Loucy (cell line): ENCODE measurements around the gene SLC6A5.

Source experiments
- H2AFZ ChIP-seq: fragments of 200-600 bp; sonication (generic); 2 replicates; pipeline ENCODE4 v1.6.0; 2016; ENCODE audit warnings: antibody characterized with exemption, mild to moderate bottlenecking, low read length, moderate library complexity
- H3F3A ChIP-seq: fragments of 200-600 bp; 2 replicates; pipeline ENCODE4 v1.6.0; 2016; ENCODE audit warnings: antibody characterized with exemption, low read depth, mild to moderate bottlenecking
- H3K27me3 ChIP-seq: fragments of 200-600 bp; sonication (generic); 2 replicates; pipeline ENCODE4 v1.6.1; 2014; ENCODE audit warnings: low read length, mild to moderate bottlenecking; ENCODE audit not compliant: insufficient read depth, poor library complexity, severe bottlenecking
- H3K36me3 ChIP-seq: fragments of 200-600 bp; sonication (generic); 2 replicates; pipeline ENCODE4 v1.6.1; 2016; ENCODE audit warnings: low read length; ENCODE audit not compliant: insufficient read depth
- H3K4me1 ChIP-seq: fragments of 200-600 bp; sonication (generic); 2 replicates; pipeline ENCODE4 v1.5.1; 2014; ENCODE audit warnings: low read length, mild to moderate bottlenecking; ENCODE audit not compliant: insufficient read depth, poor library complexity, severe bottlenecking
- H3K4me2 ChIP-seq: fragments of 200-600 bp; sonication (generic); 2 replicates; pipeline ENCODE4 v1.6.0; 2014; ENCODE audit warnings: antibody characterized with exemption, low read length, low read depth, mild to moderate bottlenecking; ENCODE audit not compliant: poor library complexity, severe bottlenecking
- H3K4me3 ChIP-seq: fragments of 200-600 bp; sonication (generic); 2 replicates; pipeline ENCODE4 v1.5.1; 2014; ENCODE audit warnings: low read length, mild to moderate bottlenecking, mixed read lengths; ENCODE audit not compliant: poor library complexity, severe bottlenecking
- H3K79me2 ChIP-seq: fragments of 200-600 bp; sonication (generic); 2 replicates; pipeline ENCODE4 v1.6.1; 2014; ENCODE audit warnings: low read length; ENCODE audit not compliant: insufficient read depth
- H3K9ac ChIP-seq: fragments of 200-600 bp; sonication (generic); 2 replicates; pipeline ENCODE4 v1.6.0; 2014; ENCODE audit warnings: mild to moderate bottlenecking, low read depth, low read length, moderate library complexity; ENCODE audit not compliant: poor library complexity, severe bottlenecking
- H3K9me2 ChIP-seq: fragments of 200-600 bp; sonication (generic); replicated peaks from 2 replicates; pipeline ENCODE4 v1.6.1; 2016; ENCODE audit warnings: low read depth, low read length, mixed read lengths
- H3K9me3 ChIP-seq: fragments of 200-600 bp; sonication (generic); 2 replicates; pipeline ENCODE4 v1.6.1; 2014; ENCODE audit warnings: mild to moderate bottlenecking, antibody characterized with exemption, low read length, low read depth; ENCODE audit not compliant: insufficient read depth
- H4K20me1 ChIP-seq: fragments of 200-600 bp; sonication (generic); 2 replicates; pipeline ENCODE4 v1.6.0; 2014; ENCODE audit warnings: antibody characterized with exemption, low read length, mild to moderate bottlenecking; ENCODE audit not compliant: insufficient read depth, poor library complexity, severe bottlenecking
- EZH2phosphoT487 ChIP-seq: fragments of 200-600 bp; IDR thresholded peaks from 2 replicates; pipeline ENCODE4 v1.6.1; 2018; ENCODE audit warnings: antibody characterized with exemption, mild to moderate bottlenecking, moderate library complexity, borderline replicate concordance
- TF ChIP-seq, protein P1 (sequence below): fragments of 200-600 bp; sonication (generic); conservative IDR thresholded peaks from 2 replicates; pipeline ENCODE4 v1.5.1; 2014; ENCODE audit warnings: mild to moderate bottlenecking, antibody characterized with exemption, low read length

SLC6A5 gene

DNA sequence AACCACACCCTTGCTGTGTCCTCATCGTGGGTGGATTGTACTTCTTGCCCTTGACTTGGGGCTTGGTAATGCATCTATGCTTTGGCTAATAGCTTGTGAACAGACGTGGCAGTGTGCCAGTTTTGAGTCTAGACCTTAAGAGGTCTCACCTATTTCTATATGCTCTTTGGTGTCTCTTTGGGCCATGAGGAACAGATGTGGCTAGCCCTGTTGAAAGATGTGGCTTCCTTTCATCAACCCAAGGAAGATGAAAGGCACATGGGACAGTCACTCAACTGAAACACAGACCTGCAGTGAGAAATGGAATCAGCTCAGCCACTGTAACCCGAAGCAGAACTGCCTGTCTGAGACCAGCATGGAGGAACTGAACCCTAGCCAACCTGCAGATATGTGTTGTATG lies 62.0 kb downstream of the SLC6A5 start:
- Histone ChIP-seq H3K79me2 (no peaks in the 10 kb centered on the region), H4K20me1 (no peaks in the 10 kb centered on the region), H3K9ac (no peak overlapping the region), H3K9me3 (no peaks in the 10 kb centered on the region), H3K4me3 (no peak overlapping the region), H3K36me3 (no peaks in the 10 kb centered on the region), H3K4me1 (no peaks in the 10 kb centered on the region), H3F3A (no peaks in the 10 kb centered on the region), H3K9me2 (no peaks in the 10 kb centered on the region), H3K4me2 (no peak overlapping the region), H3K27me3 (no peaks in the 10 kb centered on the region), H2AFZ (no peak overlapping the region)
- TF ChIP-seq, protein P1, sequence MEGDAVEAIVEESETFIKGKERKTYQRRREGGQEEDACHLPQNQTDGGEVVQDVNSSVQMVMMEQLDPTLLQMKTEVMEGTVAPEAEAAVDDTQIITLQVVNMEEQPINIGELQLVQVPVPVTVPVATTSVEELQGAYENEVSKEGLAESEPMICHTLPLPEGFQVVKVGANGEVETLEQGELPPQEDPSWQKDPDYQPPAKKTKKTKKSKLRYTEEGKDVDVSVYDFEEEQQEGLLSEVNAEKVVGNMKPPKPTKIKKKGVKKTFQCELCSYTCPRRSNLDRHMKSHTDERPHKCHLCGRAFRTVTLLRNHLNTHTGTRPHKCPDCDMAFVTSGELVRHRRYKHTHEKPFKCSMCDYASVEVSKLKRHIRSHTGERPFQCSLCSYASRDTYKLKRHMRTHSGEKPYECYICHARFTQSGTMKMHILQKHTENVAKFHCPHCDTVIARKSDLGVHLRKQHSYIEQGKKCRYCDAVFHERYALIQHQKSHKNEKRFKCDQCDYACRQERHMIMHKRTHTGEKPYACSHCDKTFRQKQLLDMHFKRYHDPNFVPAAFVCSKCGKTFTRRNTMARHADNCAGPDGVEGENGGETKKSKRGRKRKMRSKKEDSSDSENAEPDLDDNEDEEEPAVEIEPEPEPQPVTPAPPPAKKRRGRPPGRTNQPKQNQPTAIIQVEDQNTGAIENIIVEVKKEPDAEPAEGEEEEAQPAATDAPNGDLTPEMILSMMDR: no peak
- no peak for TF ChIP-seq EZH2phosphoT487

DNA sequence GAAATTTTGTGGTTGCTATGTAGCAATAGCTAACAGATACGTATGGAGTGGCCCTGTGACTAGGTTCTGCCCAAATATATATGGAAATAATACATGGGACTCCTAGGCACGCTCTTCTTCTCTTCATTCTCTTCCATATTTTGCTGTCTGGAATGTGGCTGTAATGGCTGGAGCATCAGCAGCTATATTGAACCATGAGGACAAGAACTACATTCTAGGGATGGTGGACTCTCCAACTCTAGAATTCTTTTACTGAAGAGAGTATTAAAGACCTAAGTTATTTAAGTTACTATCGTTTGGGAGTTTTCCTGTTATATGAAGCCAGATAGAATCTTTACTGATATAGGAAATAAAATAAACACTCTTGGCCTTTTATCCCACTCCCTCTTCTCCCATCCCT lies 62.4 kb downstream of the SLC6A5 start:
- Histone ChIP-seq H3K9me2 (no peaks in the 10 kb centered on the region), H4K20me1 (no peaks in the 10 kb centered on the region), H3K4me2 (no peak overlapping the region), H3K27me3 (no peaks in the 10 kb centered on the region), H3F3A (no peaks in the 10 kb centered on the region), H3K9ac (no peak overlapping the region), H3K36me3 (no peaks in the 10 kb centered on the region), H3K79me2 (no peaks in the 10 kb centered on the region), H2AFZ (no peak overlapping the region), H3K4me1 (no peaks in the 10 kb centered on the region), H3K9me3 (no peaks in the 10 kb centered on the region), H3K4me3 (no peak overlapping the region)
- no peak for TF ChIP-seq EZH2phosphoT487

DNA sequence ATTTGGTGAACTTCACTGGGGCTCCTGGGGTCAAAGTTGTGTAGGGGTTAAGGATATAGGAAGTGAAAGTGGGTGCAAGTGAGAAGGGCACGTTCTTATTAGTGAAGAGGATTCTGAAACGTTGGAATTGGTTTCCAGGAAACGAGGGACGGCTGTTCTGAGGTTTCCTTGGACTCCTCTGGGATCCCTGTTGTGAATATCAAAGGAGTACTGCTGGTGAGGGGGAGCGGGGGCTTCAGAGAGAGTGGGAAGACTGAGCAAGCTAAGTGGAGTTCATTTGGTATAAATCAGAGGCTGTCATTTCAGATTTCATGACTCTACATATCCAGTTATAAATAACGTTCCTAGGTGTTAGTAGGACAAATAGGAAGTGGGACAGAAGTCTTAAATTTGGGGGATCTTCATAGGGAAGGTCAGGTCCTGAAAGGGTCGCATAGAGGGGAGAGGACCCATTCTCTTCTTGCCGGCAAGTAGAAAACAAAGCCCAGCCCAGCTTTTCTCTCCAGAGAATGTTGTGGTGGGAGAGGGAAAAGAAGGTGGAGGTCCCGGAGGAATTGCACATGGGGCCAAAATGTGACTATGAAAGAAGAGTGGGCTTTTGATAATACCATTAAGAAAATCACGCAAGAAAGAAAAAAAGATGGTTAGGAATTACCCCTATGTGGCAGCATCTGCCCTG lies 68.9 kb downstream of the SLC6A5 start:
- Histone ChIP-seq H3K79me2 (no peaks in the 10 kb centered on the region), H3F3A (no peaks in the 10 kb centered on the region), H3K4me2 (no peak overlapping the region), H2AFZ (no peak overlapping the region), H3K9me3 (no peaks in the 10 kb centered on the region), H3K4me1 (no peaks in the 10 kb centered on the region), H3K4me3 (no peak overlapping the region), H3K9ac (no peak overlapping the region), H4K20me1 (no peaks in the 10 kb centered on the region), H3K27me3 (no peaks in the 10 kb centered on the region), H3K36me3 (no peaks in the 10 kb centered on the region), H3K9me2 (no peaks in the 10 kb centered on the region)
- no peak for TF ChIP-seq EZH2phosphoT487
- TF ChIP-seq, protein P1: no peak
